OCI-LY1 (cell line): ENCODE results near the gene TNS4.

Experiments
- EZH2 ChIP-seq: fragments of 200-600 bp; sonication (generic), shearing (Covaris generic); IDR thresholded peaks from 2 replicates; pipeline ENCODE4 v1.8.0; 2017; ENCODE audit warnings: borderline replicate concordance, mixed run types, mild to moderate bottlenecking, antibody characterized with exemption, low read length, moderate library complexity, mixed read lengths
- TF ChIP-seq, protein P1 (sequence below): fragments of 200-600 bp; sonication (generic), shearing (Covaris generic); IDR thresholded peaks from 2 replicates; pipeline ENCODE4 v1.5.1; 2017; ENCODE audit warnings: mild to moderate bottlenecking, antibody characterized with exemption, low read length, moderate library complexity, mixed read lengths

DNA sequence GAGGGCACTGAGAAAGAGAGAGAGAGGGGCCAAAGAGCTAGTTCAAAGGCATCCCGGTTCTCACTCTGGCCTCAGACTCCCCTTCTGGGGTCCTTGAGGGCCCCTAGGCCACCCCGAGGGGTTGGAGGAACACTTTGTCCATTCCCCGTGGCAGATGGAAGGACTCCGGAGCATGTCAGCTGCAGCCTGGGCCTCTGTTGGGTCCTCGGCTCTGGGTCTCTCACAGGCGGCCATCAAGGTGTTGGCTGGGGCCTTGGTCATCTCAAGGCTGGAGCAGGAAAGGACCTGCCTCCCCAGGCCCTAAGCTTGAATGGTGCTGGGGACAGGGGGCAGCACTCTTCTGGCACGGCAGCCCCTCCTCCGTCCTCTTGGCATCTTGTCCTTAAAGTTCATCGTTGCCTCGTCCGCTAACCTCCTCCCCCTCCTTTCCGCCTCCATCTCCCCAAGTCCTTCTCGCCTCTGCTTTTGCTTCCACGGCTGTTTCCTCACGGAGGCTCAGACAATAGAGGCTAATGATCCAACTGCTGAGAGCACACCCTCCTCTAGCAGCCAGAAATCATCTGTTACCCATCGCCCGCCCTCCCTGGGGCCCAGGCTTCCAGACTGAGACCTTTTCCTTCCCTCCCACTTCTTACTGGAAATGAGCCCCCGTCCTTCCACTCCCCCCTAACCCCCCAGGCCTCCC, 40.6 kb upstream of the TNS4 start:
- TF ChIP-seq, protein P1, sequence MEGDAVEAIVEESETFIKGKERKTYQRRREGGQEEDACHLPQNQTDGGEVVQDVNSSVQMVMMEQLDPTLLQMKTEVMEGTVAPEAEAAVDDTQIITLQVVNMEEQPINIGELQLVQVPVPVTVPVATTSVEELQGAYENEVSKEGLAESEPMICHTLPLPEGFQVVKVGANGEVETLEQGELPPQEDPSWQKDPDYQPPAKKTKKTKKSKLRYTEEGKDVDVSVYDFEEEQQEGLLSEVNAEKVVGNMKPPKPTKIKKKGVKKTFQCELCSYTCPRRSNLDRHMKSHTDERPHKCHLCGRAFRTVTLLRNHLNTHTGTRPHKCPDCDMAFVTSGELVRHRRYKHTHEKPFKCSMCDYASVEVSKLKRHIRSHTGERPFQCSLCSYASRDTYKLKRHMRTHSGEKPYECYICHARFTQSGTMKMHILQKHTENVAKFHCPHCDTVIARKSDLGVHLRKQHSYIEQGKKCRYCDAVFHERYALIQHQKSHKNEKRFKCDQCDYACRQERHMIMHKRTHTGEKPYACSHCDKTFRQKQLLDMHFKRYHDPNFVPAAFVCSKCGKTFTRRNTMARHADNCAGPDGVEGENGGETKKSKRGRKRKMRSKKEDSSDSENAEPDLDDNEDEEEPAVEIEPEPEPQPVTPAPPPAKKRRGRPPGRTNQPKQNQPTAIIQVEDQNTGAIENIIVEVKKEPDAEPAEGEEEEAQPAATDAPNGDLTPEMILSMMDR = no peak
- TF ChIP-seq EZH2 = no peak
